Measurements from ENCODE around the gene SLC6A7. TPM values are rescaled to one million over a fixed set of nuclear protein-coding genes. Genes with fewer than 3 reads are reported as not detected.

Gene SLC6A7
- polyA plus RNA-seq, 1 experiment, result not detected

- ChIA-PET POLR2A (interaction anchor here (0.7 kb wide), 1 partner anchor 10 kb away, joined by 3 read pairs; no protein-coding TSS in a partner anchor), CTCF (interaction anchor here (0.9 to 2.9 kb wide), 8 partner anchors 10 to 193 kb away, joined by 3 to 15 read pairs (median 5); no protein-coding TSS in a partner anchor)
- H3K36me3 ChIP-seq (ENCODE audit: control insufficient read depth, insufficient read depth, low read length), result no peaks in the 10 kb centered on the region
- H3K27me3 ChIP-seq (ENCODE audit: control insufficient read depth, insufficient read depth, low read length), result no peaks in the 10 kb centered on the region
- H3K4me3 ChIP-seq (ENCODE audit: low read depth, low read length), result no peak overlapping the region
- TF ChIP-seq, protein P1, sequence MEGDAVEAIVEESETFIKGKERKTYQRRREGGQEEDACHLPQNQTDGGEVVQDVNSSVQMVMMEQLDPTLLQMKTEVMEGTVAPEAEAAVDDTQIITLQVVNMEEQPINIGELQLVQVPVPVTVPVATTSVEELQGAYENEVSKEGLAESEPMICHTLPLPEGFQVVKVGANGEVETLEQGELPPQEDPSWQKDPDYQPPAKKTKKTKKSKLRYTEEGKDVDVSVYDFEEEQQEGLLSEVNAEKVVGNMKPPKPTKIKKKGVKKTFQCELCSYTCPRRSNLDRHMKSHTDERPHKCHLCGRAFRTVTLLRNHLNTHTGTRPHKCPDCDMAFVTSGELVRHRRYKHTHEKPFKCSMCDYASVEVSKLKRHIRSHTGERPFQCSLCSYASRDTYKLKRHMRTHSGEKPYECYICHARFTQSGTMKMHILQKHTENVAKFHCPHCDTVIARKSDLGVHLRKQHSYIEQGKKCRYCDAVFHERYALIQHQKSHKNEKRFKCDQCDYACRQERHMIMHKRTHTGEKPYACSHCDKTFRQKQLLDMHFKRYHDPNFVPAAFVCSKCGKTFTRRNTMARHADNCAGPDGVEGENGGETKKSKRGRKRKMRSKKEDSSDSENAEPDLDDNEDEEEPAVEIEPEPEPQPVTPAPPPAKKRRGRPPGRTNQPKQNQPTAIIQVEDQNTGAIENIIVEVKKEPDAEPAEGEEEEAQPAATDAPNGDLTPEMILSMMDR (IDR thresholded peaks at IDR 0.05; ENCODE audit: insufficient read depth, low read depth, low read length), result no peak
- DNase-seq (ENCODE audit: low read depth), result no peak
Observed at GRCh38 chr5:150158170-150158949, 31.5 kb upstream of the SLC6A7 start.

GRCh38 chr5:150159031-150159430 lies 30.8 kb upstream of the SLC6A7 start:
- no peak overlapping the region for H3K4me3 ChIP-seq (ENCODE audit: low read depth, low read length)
- ChIA-PET CTCF (interaction anchor here (0.8 to 2.9 kb wide), 5 partner anchors 16 to 191 kb away, joined by 3 to 15 read pairs (median 12); no protein-coding TSS in a partner anchor), POLR2A (no interaction called here)
- DNase-seq (ENCODE audit: low read depth), result no peak
- no peaks in the 10 kb centered on the region for H3K36me3 ChIP-seq (ENCODE audit: control insufficient read depth, insufficient read depth, low read length)
- TF ChIP-seq, protein P1 (IDR thresholded peaks at IDR 0.05; ENCODE audit: insufficient read depth, low read depth, low read length), result no peak
- no peaks in the 10 kb centered on the region for H3K27me3 ChIP-seq (ENCODE audit: control insufficient read depth, insufficient read depth, low read length)

DNA sequence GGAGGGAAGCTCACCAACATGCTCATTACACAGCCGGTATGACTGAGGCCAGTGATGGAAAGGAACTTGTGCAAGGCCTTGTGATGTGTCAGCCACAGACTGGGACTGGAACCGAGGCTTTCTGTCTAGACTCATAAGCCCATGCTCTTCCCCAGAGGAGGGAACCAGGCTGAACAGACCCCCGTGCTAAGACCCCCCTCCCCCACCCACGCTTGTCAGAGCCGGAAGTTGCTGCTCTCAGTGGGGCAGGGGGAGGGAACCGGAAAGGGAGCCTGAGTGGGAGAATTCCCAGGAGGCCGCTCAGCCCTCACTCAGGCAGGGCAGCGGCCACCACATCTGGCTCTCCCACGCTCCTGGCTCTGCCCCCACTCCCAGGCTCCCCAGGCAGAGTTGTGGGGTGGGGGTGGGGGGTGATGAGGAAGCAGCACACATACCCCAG lies 30.1 kb upstream of the SLC6A7 start:
- POLR2A ChIA-PET, result no interaction called here
- Histone ChIP-seq H3K27me3 (ENCODE audit: control insufficient read depth, insufficient read depth, low read length) (no peaks in the 10 kb centered on the region), H3K36me3 (ENCODE audit: control insufficient read depth, insufficient read depth, low read length) (no peaks in the 10 kb centered on the region), H3K4me3 (ENCODE audit: low read depth, low read length) (no peak overlapping the region)
- DNase-seq (ENCODE audit: low read depth), result no peak
- CTCF ChIA-PET, result interaction anchor here (0.8 to 2.9 kb wide), 7 partner anchors 16 to 190 kb away, joined by 3 to 15 read pairs (median 7); no protein-coding TSS in a partner anchor
- TF ChIP-seq, protein P1 (IDR thresholded peaks at IDR 0.05; ENCODE audit: insufficient read depth, low read depth, low read length), result no peak

DNA sequence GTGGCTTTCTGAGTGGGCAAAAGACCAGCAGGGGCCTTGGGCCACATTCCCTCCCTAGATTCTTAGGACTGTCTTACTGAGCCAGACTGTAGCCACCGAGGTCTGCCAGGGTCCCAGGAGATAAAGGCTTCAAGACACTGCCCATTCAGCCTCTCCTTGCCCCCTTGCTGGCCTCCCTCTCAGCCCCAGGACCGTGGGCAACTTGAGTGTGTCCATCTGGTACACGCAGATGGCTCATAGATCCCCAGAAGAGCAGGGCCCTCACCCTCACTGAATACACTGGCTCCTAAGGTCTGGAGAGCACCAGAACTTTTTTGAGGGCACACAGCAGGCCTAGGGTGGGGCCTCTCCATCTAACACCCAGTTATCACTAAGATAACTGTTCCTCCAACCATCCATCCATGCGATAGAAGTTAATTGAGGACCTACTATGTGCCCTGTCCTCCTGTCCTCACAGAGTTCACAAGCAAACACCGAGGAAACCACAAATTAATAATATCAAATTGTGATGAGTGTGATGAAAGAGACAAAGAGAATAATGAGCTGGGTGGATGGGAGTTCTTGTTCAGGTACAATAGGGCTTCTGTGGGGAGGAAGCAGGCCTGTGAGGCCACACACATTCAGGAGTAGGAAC lies 29.3 kb upstream of the SLC6A7 start:
- DNase-seq (ENCODE audit: low read depth), result no peak
- POLR2A ChIA-PET, result no interaction called here

More for the DNA sequence above, 29.3 kb upstream of the SLC6A7 start:
- Histone ChIP-seq H3K27me3 (ENCODE audit: control insufficient read depth, insufficient read depth, low read length) (no peaks in the 10 kb centered on the region), H3K36me3 (ENCODE audit: control insufficient read depth, insufficient read depth, low read length) (no peaks in the 10 kb centered on the region), H3K4me3 (ENCODE audit: low read depth, low read length) (no peak overlapping the region)
- CTCF ChIA-PET, result interaction anchor here (0.7 to 2.7 kb wide), 5 partner anchors 15 to 50 kb away, joined by 3 to 12 read pairs (median 5); no protein-coding TSS in a partner anchor
- TF ChIP-seq, protein P1 (IDR thresholded peaks at IDR 0.05; ENCODE audit: insufficient read depth, low read depth, low read length), result no peak
